ENCODE data around the gene SH2D1B. TPM values are rescaled to one million over a fixed set of nuclear protein-coding genes. Genes with fewer than 3 reads are reported as not detected.

The SH2D1B gene
- total and polyA plus RNA-seq, 8 donors: 0.25 to 1.2 (median 0.72) TPM

DNA sequence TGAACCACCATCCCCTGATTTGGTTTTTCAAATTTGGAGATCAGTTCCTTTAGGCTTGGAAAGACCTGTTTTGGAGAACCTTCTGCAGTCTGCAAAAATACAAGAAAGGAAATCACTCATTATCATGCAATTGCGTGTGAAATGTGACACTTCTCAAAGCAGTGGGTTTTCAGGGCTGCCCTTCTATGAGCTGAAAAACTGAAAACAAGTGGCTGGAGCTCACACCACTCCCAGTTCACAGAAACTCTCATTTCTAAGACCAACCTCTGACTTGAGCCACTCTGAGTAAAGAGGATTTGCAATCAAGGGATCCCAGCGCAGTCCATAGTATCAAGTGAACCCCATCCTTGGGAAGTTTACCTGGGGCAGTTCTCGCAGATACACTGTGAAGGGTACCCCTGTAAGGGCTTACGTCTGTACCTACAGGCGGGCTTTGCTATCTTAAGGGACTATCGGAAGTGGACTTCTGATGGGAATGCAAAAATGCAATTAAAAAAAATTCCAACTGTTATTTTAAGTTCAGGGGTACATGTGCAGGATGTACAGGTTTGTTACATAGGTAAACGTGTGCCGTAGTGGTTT lies 12.8 kb downstream of the SH2D1B start:
- H3K36me3 ChIP-seq: no peaks in the 10 kb centered on the region
- H3K27ac ChIP-seq: no peak overlapping the region
- no peaks in the 10 kb centered on the region for H3K9me3 ChIP-seq
- no peak overlapping the region for H3K4me3 ChIP-seq
- H3K4me1 ChIP-seq: no peaks in the 10 kb centered on the region
- intact Hi-C loops (cut with DNase I): no loop called here
- H3K27me3 ChIP-seq: peaks cover 0 to 15% of the 10 kb centered on the region in 2 donors
- no peak for DNase-seq
- ATAC-seq: no peak
- TF ChIP-seq, protein P1, sequence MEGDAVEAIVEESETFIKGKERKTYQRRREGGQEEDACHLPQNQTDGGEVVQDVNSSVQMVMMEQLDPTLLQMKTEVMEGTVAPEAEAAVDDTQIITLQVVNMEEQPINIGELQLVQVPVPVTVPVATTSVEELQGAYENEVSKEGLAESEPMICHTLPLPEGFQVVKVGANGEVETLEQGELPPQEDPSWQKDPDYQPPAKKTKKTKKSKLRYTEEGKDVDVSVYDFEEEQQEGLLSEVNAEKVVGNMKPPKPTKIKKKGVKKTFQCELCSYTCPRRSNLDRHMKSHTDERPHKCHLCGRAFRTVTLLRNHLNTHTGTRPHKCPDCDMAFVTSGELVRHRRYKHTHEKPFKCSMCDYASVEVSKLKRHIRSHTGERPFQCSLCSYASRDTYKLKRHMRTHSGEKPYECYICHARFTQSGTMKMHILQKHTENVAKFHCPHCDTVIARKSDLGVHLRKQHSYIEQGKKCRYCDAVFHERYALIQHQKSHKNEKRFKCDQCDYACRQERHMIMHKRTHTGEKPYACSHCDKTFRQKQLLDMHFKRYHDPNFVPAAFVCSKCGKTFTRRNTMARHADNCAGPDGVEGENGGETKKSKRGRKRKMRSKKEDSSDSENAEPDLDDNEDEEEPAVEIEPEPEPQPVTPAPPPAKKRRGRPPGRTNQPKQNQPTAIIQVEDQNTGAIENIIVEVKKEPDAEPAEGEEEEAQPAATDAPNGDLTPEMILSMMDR (IDR thresholded peaks at IDR 0.05): no peak

DNA sequence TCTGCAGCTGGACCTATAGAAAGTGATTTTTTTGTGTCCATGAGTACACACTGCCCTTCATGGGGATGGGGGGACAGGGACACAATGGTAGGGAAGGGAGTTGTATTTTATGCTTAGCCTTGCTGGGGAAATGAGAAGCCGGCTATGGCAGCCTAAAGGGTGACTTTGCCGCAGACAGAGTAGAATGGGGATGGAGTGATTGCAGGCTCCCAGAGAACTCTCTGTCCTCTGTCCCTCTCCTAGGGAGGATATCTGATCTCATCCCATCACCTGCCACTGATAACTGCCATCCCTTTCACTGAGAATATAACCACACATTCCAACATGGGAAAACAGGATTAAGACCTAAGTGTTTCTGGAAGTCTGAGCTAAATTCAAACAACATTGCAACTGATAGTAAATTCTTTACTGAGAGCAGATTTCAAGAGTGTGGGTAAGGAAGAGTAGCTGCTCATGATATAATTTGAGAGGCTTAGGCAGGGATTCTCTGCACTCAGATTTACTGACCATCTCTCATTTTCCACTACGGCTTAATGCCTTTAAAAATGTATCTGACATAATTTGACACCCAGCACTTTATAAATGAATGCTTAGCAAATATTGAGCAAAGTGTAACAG lies 13.9 kb downstream of the SH2D1B start:
- DNase-seq (no peak), ATAC-seq (no peak)
- Histone ChIP-seq H3K27me3 (peaks cover 0 to 15% of the 10 kb centered on the region in 2 donors), H3K36me3 (no peaks in the 10 kb centered on the region), H3K4me3 (no peak overlapping the region), H3K9me3 (no peaks in the 10 kb centered on the region), H3K27ac (no peak overlapping the region), H3K4me1 (no peaks in the 10 kb centered on the region)
- TF ChIP-seq, protein P1 (IDR thresholded peaks at IDR 0.05): no peak
- intact Hi-C loops (cut with DNase I): no loop called here

DNA sequence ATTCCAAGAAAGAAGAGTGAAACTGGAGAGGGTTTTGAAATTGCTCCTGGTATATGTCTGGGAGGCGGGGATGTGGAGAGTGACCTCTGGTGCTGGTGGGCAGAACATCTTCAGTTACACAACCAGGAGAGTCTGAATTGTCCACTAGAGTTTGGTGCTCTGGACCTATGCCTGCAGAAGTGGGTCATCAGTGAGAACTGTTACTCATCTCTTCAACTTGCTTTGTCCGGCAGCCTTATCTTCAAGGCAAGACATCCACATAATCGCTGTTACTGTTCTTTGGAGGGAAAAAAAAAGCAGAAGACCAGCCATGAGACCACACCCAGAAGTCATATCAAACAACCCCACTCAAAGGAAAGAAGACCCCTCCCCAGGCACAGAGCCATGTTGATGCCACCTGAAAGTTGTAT lies 14.9 kb downstream of the SH2D1B start:
- no peak for ATAC-seq

DNA sequence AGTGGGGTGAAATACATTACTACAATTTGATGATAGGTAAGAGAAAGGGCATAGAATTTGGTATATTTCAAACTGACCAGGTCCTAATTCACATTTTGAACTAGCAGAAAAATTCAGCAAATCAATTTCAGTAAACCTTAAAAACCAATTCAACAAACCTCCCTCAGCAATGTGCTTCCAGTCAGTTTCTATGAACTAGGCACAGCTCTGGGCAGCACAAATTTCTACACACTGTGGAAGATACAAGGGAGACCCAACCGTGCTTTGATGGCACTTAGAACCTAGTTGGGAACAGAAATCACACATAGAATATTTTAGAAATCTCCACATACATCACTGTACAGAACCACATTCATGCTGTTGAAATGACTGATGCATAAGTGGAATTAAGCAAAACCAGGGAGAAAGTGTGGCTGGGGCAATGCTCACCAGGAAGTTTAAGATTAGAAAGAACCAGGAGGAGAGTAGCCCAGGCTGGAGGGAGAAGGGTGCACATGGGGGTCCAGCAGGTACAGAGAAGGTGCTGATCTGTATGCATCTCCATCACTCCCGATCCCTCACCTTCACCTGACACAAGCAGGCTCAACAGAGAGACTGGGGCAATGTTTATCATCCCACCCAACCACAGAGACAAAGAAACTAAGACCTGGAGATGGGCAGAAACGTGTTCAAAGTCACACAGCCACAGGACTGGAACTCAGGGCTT lies 15.6 kb downstream of the SH2D1B start:
- H3K4me3 ChIP-seq: no peak overlapping the region
- H3K9me3 ChIP-seq: no peaks in the 10 kb centered on the region
- peaks cover 0 to 5% of the 10 kb centered on the region in 2 donors for H3K4me1 ChIP-seq
- ATAC-seq: no peak
- intact Hi-C loops (cut with DNase I): no loop called here
- no peak for DNase-seq
- H3K27ac ChIP-seq: no peak overlapping the region
- no peaks in the 10 kb centered on the region for H3K36me3 ChIP-seq
- TF ChIP-seq, protein P1 (IDR thresholded peaks at IDR 0.05): no peak
- peaks cover 0 to 15% of the 10 kb centered on the region in 2 donors for H3K27me3 ChIP-seq

More for the DNA sequence above, 14.9 kb downstream of the SH2D1B start:
- H3K27ac ChIP-seq: no peak overlapping the region
- DNase-seq: no peak
- no peaks in the 10 kb centered on the region for H3K36me3 ChIP-seq
- TF ChIP-seq, protein P1 (IDR thresholded peaks at IDR 0.05): no peak
- H3K4me3 ChIP-seq: no peak overlapping the region
- peaks cover 0 to 15% of the 10 kb centered on the region in 2 donors for H3K27me3 ChIP-seq
- intact Hi-C loops (cut with DNase I): no loop called here
- no peaks in the 10 kb centered on the region for H3K9me3 ChIP-seq
- H3K4me1 ChIP-seq: peaks cover 0 to under 1% of the 10 kb centered on the region in 2 donors
